GM19043 (cell line): ENCODE measurements around the gene GABBR2.

Experiments used
- ATAC-seq: cut with Tn5 transposase; IDR thresholded peaks from one replicate; pipeline ENCODE4 v1.9.1; 2021; ENCODE audit warnings: low read depth; ENCODE audit not compliant: unreplicated experiment

Gene GABBR2

GRCh38 chr9:98708933-98709911 lies at the start of gene GABBR2:
Gene GABBR2 (minus strand): TSS chr9:98708935. CDS start chr9:98708737, 198 bp downstream.
- no peak for ATAC-seq

GRCh38 chr9:98755006-98755618 lies 46.4 kb upstream of the GABBR2 start:
- no peak for ATAC-seq

GRCh38 chr9:98751210-98751609 lies 42.5 kb upstream of the GABBR2 start:
- no peak for ATAC-seq

- no peak for ATAC-seq
Observed at GRCh38 chr9:98750364-98751060, 41.8 kb upstream of the GABBR2 start.

- no peak for ATAC-seq
Observed at GRCh38 chr9:98747476-98747875, 38.7 kb upstream of the GABBR2 start.

GRCh38 chr9:98745470-98745869 lies 36.7 kb upstream of the GABBR2 start:
- ATAC-seq: no peak

GRCh38 chr9:98743818-98744611 lies 35.3 kb upstream of the GABBR2 start:
- no peak for ATAC-seq

- no peak for ATAC-seq
Observed at GRCh38 chr9:98743329-98743728, 34.6 kb upstream of the GABBR2 start.

GRCh38 chr9:98742325-98743280 lies 33.9 kb upstream of the GABBR2 start:
- ATAC-seq: no peak

GRCh38 chr9:98740226-98740881 lies 31.6 kb upstream of the GABBR2 start:
- no peak for ATAC-seq

- ATAC-seq: no peak
Observed at GRCh38 chr9:98738741-98739140, 30.0 kb upstream of the GABBR2 start.

GRCh38 chr9:98736226-98736625 lies 27.5 kb upstream of the GABBR2 start:
- no peak for ATAC-seq

GRCh38 chr9:98732801-98733200 lies 24.1 kb upstream of the GABBR2 start:
- ATAC-seq: no peak

GRCh38 chr9:98732091-98732490 lies 23.4 kb upstream of the GABBR2 start:
- no peak for ATAC-seq

GRCh38 chr9:98730871-98731270 lies 22.1 kb upstream of the GABBR2 start:
- ATAC-seq: no peak

GRCh38 chr9:98728500-98728899 lies 19.8 kb upstream of the GABBR2 start:
- no peak for ATAC-seq

GRCh38 chr9:98727428-98727827 lies 18.7 kb upstream of the GABBR2 start:
- ATAC-seq: no peak

- no peak for ATAC-seq
Observed at GRCh38 chr9:98726735-98727134, 18.0 kb upstream of the GABBR2 start.
